NCI-H1048 (cell line): ENCODE measurements around the gene CST1.
"Not testable (repeated sequence)": the region's sequence is repeated elsewhere in the genome, so short reads cannot be mapped to it uniquely, and the experiment has no call there.

Experiments
- DNase-seq: peaks from one replicate; lab custom pipeline; 2025; lab: John Stamatoyannopoulos, UW

CST1 gene

GRCh38 chr20:23754731-23755130, 4.0 kb upstream of the CST1 start:
- DNase-seq: no peak

- DNase-seq: no peak
Measured at GRCh38 chr20:23753589-23753988, 2.9 kb upstream of the CST1 start.

DNA sequence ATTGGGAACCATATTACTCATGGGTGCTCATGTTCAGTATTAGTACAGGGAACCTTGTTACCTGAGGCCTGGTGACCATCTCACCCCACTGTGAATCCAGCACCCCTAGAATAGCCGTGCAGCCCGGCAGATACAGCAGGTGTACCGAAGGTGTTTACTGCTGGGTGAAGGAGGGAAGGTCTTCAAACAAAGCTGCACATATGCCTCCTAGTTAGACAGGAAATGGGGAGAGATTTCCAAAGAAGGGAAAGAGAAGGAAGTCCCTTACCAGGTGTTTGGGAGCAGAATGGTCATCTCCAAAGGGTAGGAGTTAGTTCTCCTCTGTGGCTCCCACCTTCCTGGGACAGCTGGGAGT, 2.4 kb upstream of the CST1 start:
- no peak for DNase-seq

DNA sequence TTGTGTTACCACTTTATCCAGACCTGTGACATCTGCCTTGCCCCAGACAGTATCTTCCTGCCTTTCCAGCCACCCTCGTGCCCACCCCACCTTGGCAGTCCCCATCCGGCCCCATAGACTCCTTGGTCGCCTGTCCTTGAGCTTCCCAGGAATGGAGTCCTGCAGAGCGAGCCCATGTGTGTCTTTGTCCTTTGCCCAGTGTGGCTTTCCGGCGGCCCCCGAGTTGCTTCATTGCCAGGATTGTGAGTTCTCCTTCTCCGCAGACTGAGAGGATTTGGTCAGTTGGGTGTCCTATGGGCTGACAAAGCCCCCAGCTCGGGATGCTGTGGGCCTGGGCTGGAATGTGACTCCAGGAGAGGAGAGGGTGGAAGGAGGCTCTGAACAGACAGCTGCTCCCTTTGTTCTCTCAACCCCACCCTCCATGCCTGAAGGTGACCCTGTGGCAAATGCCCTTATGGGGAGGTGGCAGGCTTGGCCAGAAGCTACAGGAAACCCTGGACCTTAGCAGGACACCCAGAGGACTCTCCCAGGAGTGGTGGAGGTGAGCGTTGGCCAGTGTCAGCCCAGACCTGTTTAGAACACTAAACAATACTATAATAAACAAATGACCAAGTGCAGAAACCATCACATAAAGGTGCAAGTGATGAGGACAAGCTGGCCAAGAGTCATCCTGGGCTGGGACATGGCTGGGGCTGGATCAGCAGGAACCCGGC, 1.9 kb upstream of the CST1 start:
- no peak for DNase-seq

DNA sequence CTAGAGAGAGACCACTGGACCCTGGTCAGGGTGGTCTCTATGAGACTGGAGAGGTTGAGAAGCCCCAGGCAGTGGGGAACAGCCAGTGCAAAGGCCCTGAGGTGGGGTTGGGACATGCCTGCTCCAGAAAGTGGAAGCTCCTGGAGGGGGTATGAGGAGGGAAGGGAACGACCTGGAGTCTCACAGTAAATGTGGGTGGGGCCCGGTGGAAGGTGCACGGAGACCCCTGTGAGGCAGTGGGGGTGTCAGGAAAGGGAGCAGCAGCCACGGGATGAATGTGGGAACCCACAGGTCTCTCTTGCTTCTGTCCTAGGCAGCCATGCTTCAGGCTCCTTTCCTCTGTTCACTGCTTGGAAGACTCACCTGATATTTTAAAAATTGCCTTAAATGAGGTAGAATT, 1.3 kb upstream of the CST1 start:
- no peak for DNase-seq

GRCh38 chr20:23749746-23750145, 989 bp downstream of the CST1 start:
- DNase-seq: no peak

DNA sequence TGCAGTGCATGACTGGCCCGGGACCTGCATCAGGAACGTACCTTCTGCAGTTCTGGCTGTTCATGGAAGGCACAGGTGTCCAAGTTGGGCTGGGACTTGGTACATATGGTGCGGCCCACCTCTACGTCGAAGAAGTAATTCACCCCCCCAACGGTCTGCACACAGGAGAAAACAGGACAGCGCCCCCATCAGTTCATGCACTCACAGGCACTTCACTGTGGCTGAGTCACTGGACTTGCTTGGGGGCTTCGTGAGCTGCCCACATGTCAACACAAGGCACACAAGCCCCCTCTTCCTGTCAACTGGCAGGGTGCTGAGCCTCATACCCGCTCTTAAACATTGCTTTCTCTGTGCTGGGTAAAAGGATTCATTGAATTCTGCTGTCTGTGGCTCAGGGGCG, 1.8 kb downstream of the CST1 start:
- DNase-seq: not testable (repeated sequence)

DNA sequence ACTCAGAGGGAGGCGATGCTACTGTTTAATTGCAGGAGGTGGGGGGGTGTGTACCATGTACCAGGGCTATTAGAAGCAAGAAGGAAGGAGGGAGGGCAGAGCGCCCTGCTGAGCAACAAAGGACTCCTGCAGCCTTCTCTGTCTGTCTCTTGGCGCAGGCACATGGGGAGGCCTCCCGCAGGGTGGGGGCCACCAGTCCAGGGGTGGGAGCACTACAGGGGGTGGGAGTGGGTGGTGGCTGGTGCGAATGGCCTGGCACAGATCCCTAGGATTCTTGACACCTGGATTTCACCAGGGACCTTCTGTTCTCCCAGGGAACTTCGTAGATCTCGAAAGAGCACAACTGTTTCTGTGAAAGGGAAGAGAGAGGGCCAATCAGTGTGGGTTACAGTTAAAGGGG, 3.2 kb downstream of the CST1 start:
- DNase-seq: not testable (repeated sequence)

DNA sequence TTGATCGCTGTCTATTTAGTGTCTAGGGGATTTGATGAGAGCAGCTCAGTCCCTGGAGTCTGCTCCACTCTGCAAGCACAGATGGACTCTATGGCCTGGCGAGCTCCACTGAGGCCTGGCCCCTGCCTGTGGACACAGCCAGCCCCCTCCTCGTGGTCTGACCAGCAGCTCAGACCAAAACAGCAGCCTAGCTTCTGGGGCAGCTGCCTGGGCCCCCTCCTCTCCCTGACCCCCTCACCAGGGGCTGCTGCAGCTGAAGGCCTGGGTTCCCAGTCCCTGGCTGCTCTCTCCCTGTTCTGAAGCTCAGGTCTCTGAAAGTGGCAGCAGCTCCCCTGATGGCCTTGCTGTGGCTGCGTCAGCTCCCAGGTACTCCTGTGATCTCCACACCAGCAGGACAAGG, 3.6 kb downstream of the CST1 start:
- DNase-seq: not testable (repeated sequence)

DNA sequence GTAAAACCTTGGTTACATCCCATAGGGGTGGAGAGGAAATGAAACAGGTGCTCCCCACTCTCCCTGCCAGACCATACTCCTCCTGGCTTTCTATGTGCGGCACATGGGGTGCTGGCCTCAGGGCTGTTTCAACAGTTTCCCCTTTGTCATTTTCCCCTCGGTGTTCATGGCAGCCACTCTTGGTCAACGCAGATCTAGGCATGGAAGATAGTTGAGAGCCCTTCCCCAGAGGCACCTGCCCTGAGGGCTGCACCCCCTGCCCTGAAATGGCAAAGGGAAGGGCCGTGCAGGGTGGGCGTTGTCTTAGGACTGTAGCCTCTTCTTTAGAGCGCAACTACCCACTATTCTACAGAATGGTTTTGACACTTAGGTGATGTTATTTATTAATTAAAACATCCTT, 4.4 kb downstream of the CST1 start:
- no peak for DNase-seq

DNA sequence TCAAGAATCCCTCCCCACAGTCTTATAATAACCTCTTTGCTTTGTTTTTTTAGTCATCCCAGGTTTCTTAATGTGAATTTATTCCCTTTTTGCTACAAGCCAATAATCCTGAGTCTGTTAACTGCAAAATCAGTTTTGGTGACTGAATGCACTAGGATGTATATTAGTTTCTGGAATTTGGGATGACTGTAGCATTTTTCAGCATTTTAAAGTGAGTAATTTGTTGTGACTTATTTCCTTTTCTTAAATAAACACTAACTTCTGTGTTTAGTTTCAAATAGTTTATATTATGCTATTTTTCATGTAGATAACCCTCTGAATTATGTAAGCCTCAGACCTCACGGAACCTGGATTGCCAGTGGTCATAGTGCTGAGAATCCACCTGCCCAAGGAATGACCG, 5.5 kb downstream of the CST1 start:
- DNase-seq: no peak

- no peak for DNase-seq
Measured at GRCh38 chr20:23744817-23745216, 5.9 kb downstream of the CST1 start.

GRCh38 chr20:23735391-23735790, 15.3 kb downstream of the CST1 start:
- DNase-seq: not testable (repeated sequence)

DNA sequence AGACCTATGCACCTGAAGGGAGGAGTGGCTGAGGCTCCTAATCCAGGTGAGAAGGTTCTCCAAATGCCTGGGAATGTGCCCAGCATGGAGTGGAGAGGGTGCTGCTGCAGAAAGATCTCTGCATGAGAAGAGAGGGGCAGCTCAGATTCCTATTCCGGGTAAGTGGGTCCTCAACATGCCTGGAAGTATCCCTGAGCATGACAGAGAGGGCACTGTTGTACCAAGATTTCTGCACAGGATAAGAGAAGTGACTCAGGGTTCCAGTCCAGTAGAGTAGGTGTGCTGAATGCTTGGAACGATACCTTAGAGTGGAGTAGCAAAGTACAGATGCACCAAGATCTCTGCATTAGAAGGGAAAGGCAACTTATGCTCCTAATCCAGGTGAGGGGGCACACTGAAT, 15.8 kb downstream of the CST1 start:
- not testable (repeated sequence) for DNase-seq

- not testable (repeated sequence) for DNase-seq
Measured at GRCh38 chr20:23734440-23734839, 16.3 kb downstream of the CST1 start.

DNA sequence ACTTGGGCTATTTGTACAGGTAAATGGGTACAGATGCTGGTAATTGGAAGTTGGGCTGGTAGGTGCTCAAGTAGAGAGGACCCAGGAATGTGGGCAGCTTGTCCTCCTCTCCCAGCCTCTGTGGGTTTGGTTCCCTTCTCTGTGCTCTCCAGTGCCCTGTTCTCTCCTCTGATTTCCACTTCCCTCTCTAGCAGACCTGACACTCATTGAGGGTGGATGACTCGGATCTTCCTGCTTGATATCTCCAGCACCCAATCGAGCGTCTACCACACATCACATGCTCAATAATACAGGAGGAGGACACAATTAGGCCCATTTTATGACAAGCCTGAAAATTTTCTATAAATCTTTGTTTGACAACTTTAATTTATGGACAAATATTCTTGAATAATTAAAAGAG, 23.7 kb downstream of the CST1 start:
- DNase-seq: no peak

GRCh38 chr20:23725102-23725501, 25.6 kb downstream of the CST1 start:
- DNase-seq: no peak

- DNase-seq: not testable (repeated sequence)
Measured at GRCh38 chr20:23723659-23724307, 27.0 kb downstream of the CST1 start.

DNA sequence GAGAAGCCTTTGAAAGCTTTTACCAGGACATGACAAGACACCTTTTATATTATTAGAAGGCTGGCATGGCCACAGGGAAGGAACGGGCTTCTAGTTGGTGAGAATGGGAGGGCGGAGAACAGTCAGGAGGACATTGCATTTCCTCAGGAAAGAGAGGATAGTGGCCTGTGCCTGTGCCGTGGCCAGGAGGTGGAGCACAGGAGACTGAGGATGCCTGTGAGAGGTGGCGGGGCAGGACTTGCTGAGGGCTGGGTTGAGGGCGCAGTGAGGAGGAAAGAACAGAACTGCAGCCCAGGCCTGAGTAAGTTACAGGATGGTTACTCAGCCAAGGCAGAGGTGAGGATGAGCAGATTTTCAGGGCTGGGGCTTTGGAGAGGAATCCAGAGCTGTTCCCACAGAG, 27.9 kb downstream of the CST1 start:
- not testable (repeated sequence) for DNase-seq

GRCh38 chr20:23721962-23722361, 28.8 kb downstream of the CST1 start:
- no peak for DNase-seq

DNA sequence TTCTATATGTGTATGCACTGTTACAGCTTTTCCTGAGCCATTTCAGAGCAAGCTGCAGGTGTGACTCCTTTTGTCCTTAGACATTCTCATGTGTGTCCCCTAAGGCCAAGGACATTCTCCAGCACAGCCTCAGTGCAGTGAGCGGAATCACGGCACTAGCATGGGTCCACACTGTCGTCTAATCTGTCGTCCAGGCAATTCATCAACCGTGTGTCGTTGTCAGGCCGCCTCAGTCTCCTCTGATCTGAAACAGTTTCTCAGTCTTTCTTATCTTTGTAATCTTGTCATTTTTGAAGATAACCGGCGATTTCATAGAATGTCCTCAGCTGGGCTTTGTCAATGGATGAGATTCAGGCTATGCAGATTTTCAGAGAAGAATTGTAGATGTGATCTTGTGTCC, 31.4 kb downstream of the CST1 start:
- not testable (repeated sequence) for DNase-seq

- not testable (repeated sequence) for DNase-seq
Measured at GRCh38 chr20:23711778-23712177, 39.0 kb downstream of the CST1 start.

GRCh38 chr20:23710771-23711170, 40.0 kb downstream of the CST1 start:
- no peak for DNase-seq

- no peak for DNase-seq
Measured at GRCh38 chr20:23705895-23706294, 44.8 kb downstream of the CST1 start.
